ENCODE data around the gene CCNK. TPM values are rescaled to one million over a fixed set of nuclear protein-coding genes. Genes with fewer than 3 reads are reported as not detected.

CCNK gene
- total RNA-seq, 1 experiment from 2014 or later, result 19.0 TPM

GRCh38 chr14:99560403-99560802 is 79.2 kb downstream of the CCNK start:
- H3K79me2 ChIP-seq (ENCODE audit: low read depth), result 0 out of 2 replicates have a peak, but pooled peaks cover 3% of the 10 kb centered on the region
- no peaks in the 10 kb centered on the region for H3K36me3 ChIP-seq (ENCODE audit: low read depth)
- ChIA-PET POLR2A (ENCODE audit: unreplicated experiment) (no interaction called here), CTCF (no interaction called here)
- H4K20me1 ChIP-seq (ENCODE audit: insufficient read depth), result no peaks in the 10 kb centered on the region
- intact Hi-C loops (cut with micrococcal nuclease; ENCODE audit: unreplicated experiment), result loop anchor here (5.0 kb wide), 1 partner anchor 38 kb away; no protein-coding TSS in a partner anchor
- H3K27ac ChIP-seq, result no peak overlapping the region
- no peaks in the 10 kb centered on the region for H3K9me3 ChIP-seq (ENCODE audit: insufficient read depth, low read depth)
- no TSS peak for BruUV-seq (replicated peaks)
- no peaks in the 10 kb centered on the region for H3F3A ChIP-seq (ENCODE audit: insufficient read depth, low read depth)
- DNase-seq, result no peak
- H2AFZ ChIP-seq, result no peak overlapping the region
- H3K4me3 ChIP-seq, result no peak overlapping the region
- H3K4me1 ChIP-seq (replicated peaks; ENCODE audit: insufficient read depth), result peaks cover 31% of the 10 kb centered on the region
- TF ChIP-seq EZH2 (IDR thresholded peaks at IDR 0.05; ENCODE audit: low read depth), result no peak
- TF ChIP-seq CTCF (conservative IDR thresholded peaks at IDR 0.05), result no peak
- no peaks in the 10 kb centered on the region for H3K27me3 ChIP-seq (ENCODE audit: insufficient read depth, low read depth)
- no peak overlapping the region for H3K4me2 ChIP-seq
- no peaks in the 10 kb centered on the region for H3K9me2 ChIP-seq (ENCODE audit: insufficient read depth)

DNA sequence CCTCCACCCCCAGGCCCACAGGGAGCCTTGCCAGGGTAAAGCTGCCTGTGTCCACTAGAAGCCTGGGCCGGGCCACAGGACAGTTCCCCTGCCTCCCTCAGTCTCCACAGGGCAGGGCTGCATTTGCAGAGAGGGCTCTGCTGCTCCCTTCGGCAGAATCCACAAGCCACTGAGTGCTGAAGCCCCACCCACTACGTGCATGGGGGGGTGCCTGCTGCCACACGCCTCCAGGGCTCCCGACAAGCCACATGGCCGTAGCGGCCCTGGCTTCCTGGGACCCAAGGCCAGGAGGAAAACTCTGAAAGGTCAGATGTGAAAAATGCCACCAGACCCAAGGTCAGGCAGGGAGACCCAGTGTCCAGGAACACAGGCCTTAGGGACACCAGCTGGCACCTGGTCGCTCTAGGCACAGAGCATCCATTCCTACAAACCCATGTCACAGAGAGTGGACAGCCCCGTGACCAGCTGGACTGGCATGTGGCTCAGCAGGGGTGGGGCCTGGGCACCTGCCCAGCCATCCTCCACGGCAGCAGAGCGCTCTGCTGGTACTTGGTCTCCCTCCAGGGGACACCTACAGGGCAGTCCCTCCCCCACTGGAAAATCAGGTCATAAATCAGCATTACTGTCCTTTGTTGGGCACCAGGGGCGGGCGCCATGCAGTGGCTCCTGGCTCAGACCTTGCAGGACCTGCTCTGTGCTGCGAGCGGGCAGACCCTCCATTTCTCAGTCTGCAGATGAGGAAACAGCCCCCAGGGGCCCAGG is 79.9 kb downstream of the CCNK start:
- BruUV-seq (replicated peaks), result no TSS peak
- Histone ChIP-seq H3K36me3 (ENCODE audit: low read depth) (no peaks in the 10 kb centered on the region), H3K4me2 (no peak overlapping the region; the same call in 1 of the 2 replicates), H3K4me1 (replicated peaks; ENCODE audit: insufficient read depth) (peaks cover 38% of the 10 kb centered on the region), H3F3A (ENCODE audit: insufficient read depth, low read depth) (no peaks in the 10 kb centered on the region), H3K79me2 (ENCODE audit: low read depth) (0 out of 2 replicates have a peak, but pooled peaks cover 3% of the 10 kb centered on the region), H3K27ac (no peak overlapping the region), H4K20me1 (ENCODE audit: insufficient read depth) (no peaks in the 10 kb centered on the region), H3K9me3 (ENCODE audit: insufficient read depth, low read depth) (no peaks in the 10 kb centered on the region), H2AFZ (no peak overlapping the region), H3K27me3 (ENCODE audit: insufficient read depth, low read depth) (no peaks in the 10 kb centered on the region), H3K4me3 (no peak overlapping the region), H3K9me2 (ENCODE audit: insufficient read depth) (no peaks in the 10 kb centered on the region)
- intact Hi-C loops (cut with micrococcal nuclease; ENCODE audit: unreplicated experiment), result loop anchor here (1.0 to 5.0 kb wide), 3 partner anchors 13 to 39 kb away; no protein-coding TSS in a partner anchor
- POLR2A ChIA-PET (ENCODE audit: unreplicated experiment), result no interaction called here
- CTCF ChIA-PET, result no interaction called here
- TF ChIP-seq EZH2 (IDR thresholded peaks at IDR 0.05; ENCODE audit: low read depth) (no peak), CTCF (conservative IDR thresholded peaks at IDR 0.05) (no peak)
- peak; percentile 61 to 70 for DNase-seq

GRCh38 chr14:99561864-99562263 is 80.7 kb downstream of the CCNK start:
- H3K79me2 ChIP-seq (ENCODE audit: low read depth), result 0 out of 2 replicates have a peak, but pooled peaks cover 3% of the 10 kb centered on the region
- intact Hi-C loops (cut with micrococcal nuclease; ENCODE audit: unreplicated experiment), result loop anchor here (1.0 to 5.0 kb wide), 4 partner anchors 12 to 67 kb away; no protein-coding TSS in a partner anchor
- CTCF ChIA-PET, result no interaction called here

More at GRCh38 chr14:99561864-99562263, 80.7 kb downstream of the CCNK start:
- H3K27me3 ChIP-seq (ENCODE audit: insufficient read depth, low read depth), result no peaks in the 10 kb centered on the region
- no peak overlapping the region for H3K4me3 ChIP-seq
- no peak for TF ChIP-seq EZH2 (IDR thresholded peaks at IDR 0.05; ENCODE audit: low read depth)
- TF ChIP-seq CTCF (conservative IDR thresholded peaks at IDR 0.05), result no peak
- no peaks in the 10 kb centered on the region for H3K36me3 ChIP-seq (ENCODE audit: low read depth)
- no TSS peak for BruUV-seq (replicated peaks)
- no peaks in the 10 kb centered on the region for H3F3A ChIP-seq (ENCODE audit: insufficient read depth, low read depth)
- H2AFZ ChIP-seq, result no peak overlapping the region
- no peak overlapping the region; the same call in 1 of the 2 replicates for H3K4me2 ChIP-seq
- no peak overlapping the region for H3K27ac ChIP-seq
- POLR2A ChIA-PET (ENCODE audit: unreplicated experiment), result no interaction called here
- peaks cover 42% of the 10 kb centered on the region for H3K4me1 ChIP-seq (replicated peaks; ENCODE audit: insufficient read depth)
- no peaks in the 10 kb centered on the region for H4K20me1 ChIP-seq (ENCODE audit: insufficient read depth)
- H3K9me2 ChIP-seq (ENCODE audit: insufficient read depth), result no peaks in the 10 kb centered on the region
- no peaks in the 10 kb centered on the region for H3K9me3 ChIP-seq (ENCODE audit: insufficient read depth, low read depth)
- no peak for DNase-seq

Other genes starting within 250 kb of the CCNK start
- gene BCL11B, start 209.2 kb upstream of the CCNK start, total RNA-seq (2021), result not detected in 2 replicates
- 13.0 and 13.4 TPM in 2 replicates for gene SETD3, start 550 bp upstream of the CCNK start, total RNA-seq (2021)
- gene CCDC85C, start 122.8 kb downstream of the CCNK start, total RNA-seq (2021), result 21.2 and 24.8 TPM in 2 replicates
- gene HHIPL1, start 163.7 kb downstream of the CCNK start, total RNA-seq (2021), result 0.28 and 0.48 TPM in 2 replicates
- gene CYP46A1, start 202.9 kb downstream of the CCNK start, total RNA-seq (2021), result not detected in 2 replicates